Coronary artery (tissue), 2 donors: ENCODE measurements around the gene MNDA.

ENCODE experiments used
- DNase-seq: peaks from one replicate; pipeline ENCODE4 v3.0.0-alpha.2; 2017; ENCODE audit warnings: low spot score
- H3K27ac ChIP-seq, 2 donors: fragments of 200-600 bp; sonication (generic); one replicate each; pipeline ENCODE4 v1.5.1; 2016 to 2019
- H3K4me3 ChIP-seq: fragments of 200-600 bp; sonication (generic); 2 replicates; pipeline ENCODE4 v1.5.1; 2016; ENCODE audit warnings: mild to moderate bottlenecking, moderate library complexity
- CTCF ChIP-seq: fragments of 200-600 bp; sonication (generic); IDR thresholded peaks from one replicate; pipeline ENCODE4 v1.5.1; 2019; ENCODE audit warnings: antibody characterized with exemption

Gene MNDA

GRCh38 chr1:158803678-158804077 is 27.5 kb upstream of the MNDA start:
- Histone ChIP-seq H3K4me3 (no peak overlapping the region), H3K27ac (no peak overlapping the region)

GRCh38 chr1:158806916-158807536 is 24.1 kb upstream of the MNDA start:
- TF ChIP-seq CTCF = no peak
- no peak overlapping the region for H3K4me3 ChIP-seq
- no peak for DNase-seq
- no peak overlapping the region for H3K27ac ChIP-seq

More at GRCh38 chr1:158803678-158804077, 27.5 kb upstream of the MNDA start:
- DNase-seq = no peak
- TF ChIP-seq CTCF = no peak

- no peak overlapping the region for H3K4me3 ChIP-seq
- peak overlapping the region in 1 of 2 donors; percentile 23 for H3K27ac ChIP-seq
- no peak for TF ChIP-seq CTCF
- DNase-seq = no peak
Measured at GRCh38 chr1:158809256-158809655, 21.9 kb upstream of the MNDA start.

GRCh38 chr1:158809862-158810261 is 21.3 kb upstream of the MNDA start:
- no peak for TF ChIP-seq CTCF
- Histone ChIP-seq H3K4me3 (no peak overlapping the region), H3K27ac (peak overlapping the region in 1 of 2 donors; percentile 32)
- DNase-seq = no peak

- DNase-seq = no peak
- TF ChIP-seq CTCF = no peak
- H3K4me3 ChIP-seq = no peak overlapping the region
- peak overlapping the region in 1 of 2 donors; percentile 32 for H3K27ac ChIP-seq
Measured at GRCh38 chr1:158810311-158810710, 20.8 kb upstream of the MNDA start.

- no peak for DNase-seq
- H3K27ac ChIP-seq = no peak overlapping the region
- no peak for TF ChIP-seq CTCF
- no peak overlapping the region for H3K4me3 ChIP-seq
Measured at GRCh38 chr1:158812336-158812735, 18.8 kb upstream of the MNDA start.

- H3K4me3 ChIP-seq = no peak overlapping the region
- no peak for TF ChIP-seq CTCF
- H3K27ac ChIP-seq = no peak overlapping the region
- no peak for DNase-seq
Measured at GRCh38 chr1:158813164-158813563, 18.0 kb upstream of the MNDA start.
